ENCODE measurements around the gene GOLGB1.
"Not testable (repeated sequence)": the region's sequence is repeated elsewhere in the genome, so short reads cannot be mapped to it uniquely, and the experiment has no call there.

The GOLGB1 gene

GRCh38 chr3:121749276-121750086 is at the start of gene GOLGB1:
TSS of gene GOLGB1 (minus strand) at chr3:121749741. CDS start at chr3:121730971, 18,770 bp downstream.
- peak; percentile 84 for DNase-seq

GRCh38 chr3:121796970-121797369 is 47.4 kb upstream of the GOLGB1 start:
- no peak for DNase-seq

- no peak for DNase-seq
Observed at GRCh38 chr3:121794264-121794983, 44.9 kb upstream of the GOLGB1 start.

GRCh38 chr3:121793078-121793477 is 43.5 kb upstream of the GOLGB1 start:
- DNase-seq = no peak

- no peak for DNase-seq
Observed at GRCh38 chr3:121786485-121786884, 36.9 kb upstream of the GOLGB1 start.

GRCh38 chr3:121782784-121783183 is 33.2 kb upstream of the GOLGB1 start:
- not testable (repeated sequence) for DNase-seq

- DNase-seq = no peak
Observed at GRCh38 chr3:121781611-121782010, 32.1 kb upstream of the GOLGB1 start.

GRCh38 chr3:121775095-121775494 is 25.6 kb upstream of the GOLGB1 start:
- not testable (repeated sequence) for DNase-seq

- no peak for DNase-seq
Observed at GRCh38 chr3:121769246-121769645, 19.7 kb upstream of the GOLGB1 start.

- no peak for DNase-seq
Observed at GRCh38 chr3:121768452-121768851, 18.9 kb upstream of the GOLGB1 start.

- DNase-seq = no peak
Observed at GRCh38 chr3:121759541-121760202, 10.1 kb upstream of the GOLGB1 start.

GRCh38 chr3:121758727-121759450 is 9.3 kb upstream of the GOLGB1 start:
- DNase-seq = no peak

- no peak for DNase-seq
Observed at GRCh38 chr3:121757812-121758545, 8.4 kb upstream of the GOLGB1 start.

GRCh38 chr3:121757087-121757811 is 7.7 kb upstream of the GOLGB1 start:
- DNase-seq = no peak

GRCh38 chr3:121752772-121753171 is 3.2 kb upstream of the GOLGB1 start:
- no peak for DNase-seq

- no peak for DNase-seq
Observed at GRCh38 chr3:121752261-121752660, 2.7 kb upstream of the GOLGB1 start.

- no peak for DNase-seq
Observed at GRCh38 chr3:121750087-121750415, 510 bp upstream of the GOLGB1 start.

GRCh38 chr3:121748680-121749275 is 763 bp downstream of the GOLGB1 start:
- no peak for DNase-seq

- no peak for DNase-seq
Observed at GRCh38 chr3:121747976-121748375, 1.6 kb downstream of the GOLGB1 start.

GRCh38 chr3:121743106-121743505 is 6.4 kb downstream of the GOLGB1 start:
- DNase-seq = not testable (repeated sequence)

- DNase-seq = no peak
Observed at GRCh38 chr3:121740896-121741295, 8.6 kb downstream of the GOLGB1 start.
